ENCODE data around the gene CNTFR. TPM values are rescaled to one million over a fixed set of nuclear protein-coding genes. Genes with fewer than 3 reads are reported as not detected.

Gene CNTFR
- total and polyA plus RNA-seq, 2 experiments from 2014 or later = 0.73 to 1.9 TPM

GRCh38 chr9:34636791-34637355 lies 47.3 kb upstream of the CNTFR start (continued):
- TF ChIP-seq ZNF462 (CRISPR knock-in tag; IDR thresholded peaks at IDR 0.05) (no peak), JUNB (IDR thresholded peaks at IDR 0.05; ENCODE audit: unreplicated experiment) (no peak), ZNF114 (CRISPR knock-in tag; IDR thresholded peaks at IDR 0.05) (no peak), EZH2 (IDR thresholded peaks at IDR 0.05; ENCODE audit: low read depth, unreplicated experiment) (no peak), STAT1 (IDR thresholded peaks at IDR 0.05; ENCODE audit: unreplicated experiment) (no peak), REST (IDR thresholded peaks at IDR 0.05; ENCODE audit: unreplicated experiment) (no peak), CTCF (conservative IDR thresholded peaks at IDR 0.05; ENCODE audit: low read depth in 2 of 2) (no peak), NANOG (IDR thresholded peaks at IDR 0.05; ENCODE audit: borderline replicate concordance) (no peak), EZH2phosphoT487 (IDR thresholded peaks at IDR 0.05; ENCODE audit: unreplicated experiment) (no peak), ETS1 (IDR thresholded peaks at IDR 0.05) (no peak)

All from GM23338 (cell line).